GM21576 (cell line): ENCODE results near the gene FOXN3.

Source experiments
- ATAC-seq: cut with Tn5 transposase; IDR thresholded peaks from one replicate; pipeline ENCODE4 v1.9.1; 2021; ENCODE audit warnings: mild to moderate bottlenecking, moderate library complexity; ENCODE audit not compliant: unreplicated experiment

Gene FOXN3

GRCh38 chr14:89288114-89288513, 128.9 kb downstream of the FOXN3 start:
- no peak for ATAC-seq

DNA sequence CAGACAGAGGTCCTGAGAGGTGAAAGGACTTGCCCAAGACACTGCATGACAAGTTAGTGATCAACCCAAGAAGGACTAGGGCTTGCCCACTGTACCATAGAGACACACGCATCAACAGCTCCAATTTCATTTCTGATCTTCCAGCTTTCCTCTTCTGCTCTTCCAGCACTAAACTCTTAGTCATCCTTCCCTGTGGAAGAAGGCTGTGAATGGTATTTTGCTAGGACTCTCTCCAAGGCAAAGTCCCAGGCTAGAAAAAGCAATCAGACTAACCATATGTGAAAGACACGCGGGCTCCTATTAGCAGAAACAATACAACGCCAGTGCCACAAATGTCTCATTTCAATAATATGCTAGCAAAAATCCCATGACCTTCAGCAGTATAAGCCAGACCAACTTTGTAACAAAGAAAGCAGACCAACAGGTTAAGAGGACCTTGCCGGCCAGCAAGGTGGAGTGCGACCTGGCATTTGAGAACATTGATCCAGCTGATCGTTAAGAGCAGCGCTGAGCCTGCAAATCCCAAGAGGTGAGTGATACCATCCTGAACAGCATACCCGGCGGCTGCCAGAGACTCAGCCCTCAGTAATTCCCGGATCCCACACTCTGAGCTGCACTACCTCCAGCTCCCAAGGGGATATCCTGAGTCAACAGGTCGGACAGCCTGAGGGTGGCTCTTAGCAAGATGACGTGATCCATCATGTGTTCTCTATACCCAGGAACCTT, 132.5 kb downstream of the FOXN3 start:
- ATAC-seq = no peak

DNA sequence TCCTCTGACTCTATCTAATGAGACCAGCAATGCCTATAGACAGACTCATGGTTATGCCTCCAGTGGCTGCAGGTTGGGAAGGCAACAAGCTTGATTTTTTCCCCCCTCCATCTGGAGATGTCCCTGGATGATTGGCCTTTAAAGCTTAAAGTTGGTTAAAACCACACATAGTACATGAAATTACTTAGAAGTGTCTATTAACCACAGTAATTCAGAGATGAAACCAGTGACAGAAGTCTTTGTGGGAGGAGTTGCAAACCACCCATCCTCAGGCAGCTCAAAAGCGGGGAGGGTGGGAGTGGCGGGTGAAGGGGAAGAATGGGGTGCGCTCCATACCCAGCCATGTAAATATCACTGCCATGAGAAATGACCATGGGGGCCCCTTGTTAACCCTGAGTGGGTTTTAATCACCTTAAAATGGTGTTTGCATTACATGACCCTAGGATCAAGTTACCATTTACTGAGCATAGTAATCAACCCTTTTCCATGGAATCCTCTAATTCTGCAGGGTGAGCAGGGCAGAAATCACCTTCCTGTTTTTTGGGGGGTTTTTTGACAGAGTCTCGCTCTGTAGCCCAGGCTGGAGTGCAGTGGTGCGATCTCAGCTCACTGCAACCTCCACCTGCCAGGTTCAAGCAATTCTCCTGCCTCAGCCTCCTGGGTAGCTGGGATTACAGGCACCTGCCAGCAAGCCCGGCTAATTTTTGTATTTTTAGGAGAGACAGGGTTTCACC, 133.5 kb downstream of the FOXN3 start:
- ATAC-seq = peak; percentile 58

DNA sequence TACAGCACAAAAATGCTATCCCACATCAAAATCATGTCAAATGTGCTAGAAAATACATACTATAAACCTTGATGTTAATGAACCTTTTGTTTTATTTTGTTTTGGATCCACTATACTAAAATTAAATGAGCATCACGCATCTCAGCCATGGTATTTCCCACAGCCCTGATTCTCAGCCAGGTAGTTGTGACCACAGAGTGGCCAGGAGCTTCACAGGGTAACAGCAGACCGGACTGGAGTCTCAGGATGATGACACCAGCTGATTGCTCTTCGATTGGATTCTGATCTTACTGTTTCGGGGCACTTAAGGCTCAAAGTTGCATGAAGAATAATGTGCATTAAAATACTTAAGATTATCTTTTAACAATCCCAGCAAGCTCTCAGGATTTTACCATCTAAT, 134.8 kb downstream of the FOXN3 start:
- no peak for ATAC-seq

GRCh38 chr14:89280600-89280999, 136.4 kb downstream of the FOXN3 start:
- ATAC-seq = no peak

- ATAC-seq = no peak
Measured at GRCh38 chr14:89279649-89280232, 137.3 kb downstream of the FOXN3 start.

- no peak for ATAC-seq
Measured at GRCh38 chr14:89277203-89277602, 139.8 kb downstream of the FOXN3 start.

DNA sequence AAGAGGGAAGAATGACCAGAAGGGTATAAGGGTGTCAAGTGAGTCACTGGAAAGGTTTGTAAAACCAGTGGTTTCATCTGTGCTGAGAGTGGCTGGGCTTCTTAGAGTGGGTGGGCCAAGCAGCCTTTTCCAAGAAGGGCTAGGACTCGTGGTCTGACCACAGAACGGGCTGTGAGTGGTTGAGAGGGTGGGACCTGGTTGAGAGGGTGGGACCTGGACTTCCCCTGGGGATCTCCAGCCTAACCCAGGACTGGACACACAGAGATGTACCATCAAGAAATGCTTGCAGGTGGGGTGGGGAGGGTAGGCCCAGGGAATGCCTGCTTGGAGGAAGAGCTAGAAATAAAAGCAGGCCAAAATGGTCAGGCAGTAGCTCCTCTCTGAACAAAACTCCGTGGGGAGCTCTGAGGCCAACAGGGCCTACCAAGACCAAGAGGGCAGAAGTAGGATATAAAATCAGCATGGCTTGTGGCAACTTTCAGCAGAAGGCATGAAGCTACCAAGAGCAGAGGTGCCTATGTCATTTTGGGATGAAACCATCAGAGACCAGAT, 140.5 kb downstream of the FOXN3 start:
- ATAC-seq = peak; percentile 94

DNA sequence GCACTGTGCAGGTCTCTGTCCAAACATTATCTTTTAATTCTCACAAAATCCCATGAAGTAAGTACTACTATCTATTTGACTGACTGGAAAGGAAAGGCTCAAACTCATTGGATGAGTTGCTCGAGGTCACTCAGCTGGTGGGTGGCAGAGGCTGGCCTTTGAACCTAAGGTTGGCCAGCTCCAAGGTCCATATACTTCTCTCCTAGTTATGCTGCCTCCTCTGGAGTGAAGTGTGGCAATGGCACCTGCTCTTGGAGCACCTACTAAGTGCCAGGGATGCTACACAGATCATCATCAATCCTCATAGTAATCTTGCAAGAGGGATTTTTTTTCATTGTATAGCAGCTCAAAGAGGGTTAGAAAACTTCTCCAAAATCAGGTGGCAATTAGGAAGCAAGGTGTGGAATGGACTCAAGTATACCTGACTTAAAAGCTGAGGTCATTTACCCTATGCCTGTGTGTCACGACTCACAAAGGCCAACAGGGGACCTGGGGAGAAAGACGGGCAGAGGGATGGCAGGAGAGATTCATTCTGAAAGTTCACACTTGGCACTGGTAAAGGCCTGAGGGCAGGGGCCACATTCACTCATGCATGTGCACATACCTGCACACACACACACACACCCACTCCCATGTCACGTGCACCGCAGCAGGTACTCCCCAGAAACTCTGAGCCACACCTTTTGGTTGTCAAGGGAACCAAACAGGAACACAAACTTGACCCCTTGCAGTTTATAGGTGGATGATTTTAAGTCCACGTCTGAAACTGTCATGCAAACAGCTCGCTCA, 146.4 kb downstream of the FOXN3 start:
- ATAC-seq = peak; percentile 49

DNA sequence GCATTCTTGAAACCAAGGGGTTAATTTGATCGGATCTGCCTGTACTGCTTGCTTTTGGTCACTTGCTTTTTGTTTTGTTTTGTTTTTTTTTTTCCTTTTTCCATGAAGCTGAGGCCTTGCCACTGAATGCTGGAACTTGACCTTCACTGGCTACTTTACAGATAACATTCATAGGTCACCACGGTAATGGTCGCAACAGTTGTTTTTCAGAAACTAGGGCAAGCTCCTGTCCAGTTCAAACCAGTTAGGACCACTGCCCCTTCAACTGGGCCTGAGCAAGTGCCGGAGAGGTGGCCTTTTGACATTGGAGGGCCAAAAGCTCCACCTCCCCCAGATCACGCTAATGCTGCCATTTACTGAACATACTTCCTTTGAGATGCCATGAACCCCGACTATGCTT, 147.6 kb downstream of the FOXN3 start:
- ATAC-seq = no peak

- no peak for ATAC-seq
Measured at GRCh38 chr14:89268514-89268913, 148.5 kb downstream of the FOXN3 start.

DNA sequence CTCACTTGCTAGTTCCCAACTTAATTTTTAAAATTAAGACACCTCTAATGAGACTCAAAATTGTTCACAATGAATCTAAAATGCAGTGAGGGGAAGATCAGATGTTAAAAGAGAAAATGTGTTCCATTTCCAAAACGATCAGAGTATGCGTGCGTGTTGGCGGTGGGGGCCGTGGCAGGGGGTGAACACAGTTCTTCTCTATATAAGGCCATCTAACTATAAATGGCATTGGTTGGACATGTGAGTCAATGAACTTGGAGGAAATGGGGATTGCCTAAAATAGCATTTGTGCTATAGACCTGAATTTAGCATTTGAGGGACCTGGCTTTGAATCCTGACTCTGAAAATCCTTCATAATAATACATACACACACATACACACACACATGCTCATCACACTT, 149.4 kb downstream of the FOXN3 start:
- no peak for ATAC-seq

DNA sequence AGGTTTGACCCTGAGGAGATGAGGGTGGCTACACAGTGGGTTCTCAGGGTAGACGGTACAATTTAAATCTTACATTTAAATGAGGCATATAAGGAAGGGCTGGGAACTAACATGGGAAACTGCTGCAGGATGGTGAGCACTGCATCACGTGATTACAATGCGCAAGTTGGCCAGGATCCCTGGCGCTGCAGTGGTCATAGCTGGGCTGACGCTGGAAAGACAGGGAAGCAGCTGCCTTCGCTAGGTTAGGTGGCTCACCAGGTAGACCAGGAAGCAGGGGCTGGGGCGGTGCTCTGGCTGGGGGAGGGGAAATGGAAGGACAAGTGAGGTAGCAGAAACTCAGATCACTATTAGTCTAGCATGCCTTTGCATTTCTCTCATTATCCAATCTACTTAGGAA, 149.9 kb downstream of the FOXN3 start:
- ATAC-seq = no peak

DNA sequence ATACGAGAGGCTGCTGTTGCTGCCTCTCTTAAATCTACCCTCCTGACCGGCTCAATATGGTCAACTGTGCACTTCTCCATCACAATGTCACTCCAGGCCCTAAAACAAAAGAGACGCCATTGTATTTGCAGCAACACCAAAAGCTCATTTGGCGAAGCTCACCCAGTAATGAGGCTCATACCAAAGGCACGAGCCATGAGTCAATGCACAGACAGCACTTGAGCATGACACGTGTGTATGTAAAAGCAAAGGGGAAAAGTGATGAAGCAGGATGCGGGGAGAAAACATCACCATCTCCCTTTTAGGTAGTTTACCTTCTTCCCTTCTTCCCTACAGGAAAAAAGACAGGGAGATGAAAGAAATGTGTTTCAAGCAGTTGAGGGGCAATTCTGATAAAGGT, 150.3 kb downstream of the FOXN3 start:
- no peak for ATAC-seq

GRCh38 chr14:89265234-89265633, 151.8 kb downstream of the FOXN3 start:
- ATAC-seq = no peak

GRCh38 chr14:89264196-89264800, 152.7 kb downstream of the FOXN3 start:
- no peak for ATAC-seq

GRCh38 chr14:89262041-89262440, 155.0 kb downstream of the FOXN3 start:
- no peak for ATAC-seq

DNA sequence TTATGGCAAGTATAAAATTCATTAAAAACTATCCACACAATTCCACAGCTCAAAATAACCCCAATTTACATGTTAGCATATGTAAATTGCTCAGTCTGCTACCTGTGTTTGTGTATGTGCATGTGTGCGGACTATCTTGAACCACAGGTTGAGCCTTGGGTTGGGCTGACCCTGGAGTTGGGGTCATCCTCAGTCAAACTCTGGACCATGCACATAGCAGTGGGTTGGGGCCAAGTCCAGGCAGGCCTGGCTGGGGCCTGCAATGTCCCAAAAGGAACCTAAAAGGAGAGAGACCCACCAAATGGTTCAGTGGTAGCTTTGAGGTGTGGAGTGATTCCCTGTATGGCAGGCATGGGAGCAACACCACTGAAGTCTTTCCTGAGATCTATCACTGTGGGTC, 156.1 kb downstream of the FOXN3 start:
- ATAC-seq = no peak

DNA sequence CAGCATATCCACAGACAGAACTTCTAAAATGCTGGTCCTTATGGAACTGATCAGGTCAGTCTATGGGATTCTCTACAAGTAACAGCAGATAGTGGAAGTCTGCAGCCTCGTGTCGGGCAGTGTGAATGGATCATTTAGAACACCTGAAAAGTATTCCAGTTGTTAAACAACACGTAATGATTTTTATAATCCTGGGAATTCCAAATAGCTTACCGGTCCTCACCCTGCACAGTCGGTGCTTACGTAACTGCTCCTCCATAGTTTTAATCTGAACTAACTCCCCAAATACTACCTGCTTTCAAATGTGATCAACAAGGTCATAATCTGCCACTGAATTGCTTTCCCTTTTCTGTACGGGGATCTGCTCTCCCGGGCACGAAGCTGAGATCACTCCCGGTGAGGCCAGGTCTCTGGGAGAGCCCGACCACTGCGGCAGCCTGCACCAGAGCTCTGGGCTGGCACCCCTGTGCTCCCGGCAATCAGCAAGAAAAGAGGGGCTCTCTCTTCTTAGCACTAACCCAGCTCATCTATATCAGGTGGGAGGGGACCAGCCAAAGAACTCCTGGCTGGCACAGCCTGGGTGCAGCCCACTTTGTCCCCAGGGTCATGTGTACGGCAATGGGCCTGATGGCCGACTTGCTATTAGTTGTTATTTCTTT, 157.0 kb downstream of the FOXN3 start:
- no peak for ATAC-seq

GRCh38 chr14:89258728-89259273, 158.2 kb downstream of the FOXN3 start:
- ATAC-seq = no peak
